ENCODE results near the gene COPG1. TPM values are rescaled to one million over a fixed set of nuclear protein-coding genes. Genes with fewer than 3 reads are reported as not detected.

Gene COPG1
- total and polyA plus RNA-seq, 2 of the 13 experiments (the other 11 are each of a cell fraction or from before 2014, with no cell fraction given): 98.6 to 166 TPM

DNA sequence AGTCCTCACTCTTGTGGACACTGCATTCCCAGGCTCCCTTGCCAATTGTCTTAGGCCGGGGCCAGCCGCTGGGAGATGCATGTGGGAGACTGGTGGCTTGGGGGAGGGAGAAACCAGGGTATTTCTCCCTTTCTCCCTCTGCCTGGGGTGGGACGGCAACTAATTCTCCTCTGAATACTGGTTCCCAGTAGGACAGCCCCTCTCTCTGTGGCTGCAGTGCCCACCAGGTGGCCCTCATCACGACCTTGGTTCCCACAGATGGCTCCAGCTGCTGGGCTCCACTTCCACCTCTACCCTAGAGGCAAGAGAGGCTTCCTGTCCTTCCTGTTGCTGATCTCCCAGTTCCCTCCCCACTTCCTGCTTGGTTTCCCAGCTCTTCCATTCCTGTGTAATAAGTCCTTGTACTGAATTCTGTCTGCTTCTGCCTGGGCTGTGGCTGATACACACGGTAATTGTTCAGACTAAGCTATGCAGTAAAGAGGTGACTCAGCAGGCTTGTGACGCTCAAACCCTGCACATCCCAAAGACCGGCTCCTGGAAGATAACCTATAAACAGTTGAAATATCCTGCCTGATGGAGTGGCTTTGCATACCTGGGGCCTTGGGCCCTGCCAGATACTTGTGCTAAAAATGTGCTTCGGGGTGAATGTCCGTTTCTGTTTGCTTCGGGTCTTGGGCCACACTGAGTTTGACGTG, 20.4 kb upstream of the COPG1 start (continued):
- TF ChIP-seq, protein P1, sequence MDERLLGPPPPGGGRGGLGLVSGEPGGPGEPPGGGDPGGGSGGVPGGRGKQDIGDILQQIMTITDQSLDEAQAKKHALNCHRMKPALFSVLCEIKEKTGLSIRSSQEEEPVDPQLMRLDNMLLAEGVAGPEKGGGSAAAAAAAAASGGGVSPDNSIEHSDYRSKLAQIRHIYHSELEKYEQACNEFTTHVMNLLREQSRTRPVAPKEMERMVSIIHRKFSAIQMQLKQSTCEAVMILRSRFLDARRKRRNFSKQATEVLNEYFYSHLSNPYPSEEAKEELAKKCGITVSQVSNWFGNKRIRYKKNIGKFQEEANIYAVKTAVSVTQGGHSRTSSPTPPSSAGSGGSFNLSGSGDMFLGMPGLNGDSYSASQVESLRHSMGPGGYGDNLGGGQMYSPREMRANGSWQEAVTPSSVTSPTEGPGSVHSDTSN (CRISPR knock-in tag; IDR thresholded peaks at IDR 0.05): no peak
- TF ChIP-seq, protein P2, sequence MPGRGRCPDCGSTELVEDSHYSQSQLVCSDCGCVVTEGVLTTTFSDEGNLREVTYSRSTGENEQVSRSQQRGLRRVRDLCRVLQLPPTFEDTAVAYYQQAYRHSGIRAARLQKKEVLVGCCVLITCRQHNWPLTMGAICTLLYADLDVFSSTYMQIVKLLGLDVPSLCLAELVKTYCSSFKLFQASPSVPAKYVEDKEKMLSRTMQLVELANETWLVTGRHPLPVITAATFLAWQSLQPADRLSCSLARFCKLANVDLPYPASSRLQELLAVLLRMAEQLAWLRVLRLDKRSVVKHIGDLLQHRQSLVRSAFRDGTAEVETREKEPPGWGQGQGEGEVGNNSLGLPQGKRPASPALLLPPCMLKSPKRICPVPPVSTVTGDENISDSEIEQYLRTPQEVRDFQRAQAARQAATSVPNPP (CRISPR knock-in tag; IDR thresholded peaks at IDR 0.05): no peak
- TF ChIP-seq AHR (CRISPR knock-in tag; IDR thresholded peaks at IDR 0.05) (no peak), NR3C1 (CRISPR knock-in tag; IDR thresholded peaks at IDR 0.05) (no peak), SMC3 (IDR thresholded peaks at IDR 0.05; ENCODE audit: low read length) (peak; percentile 25; the same call in 1 of the 2 replicates), ZNF841 (CRISPR knock-in tag; IDR thresholded peaks at IDR 0.05; ENCODE audit: borderline replicate concordance) (no peak), ZNF720 (CRISPR knock-in tag; IDR thresholded peaks at IDR 0.05) (no peak), PAF1 (CRISPR knock-in tag; IDR thresholded peaks at IDR 0.05) (no peak), EED (CRISPR knock-in tag; IDR thresholded peaks at IDR 0.05) (no peak), ZNF839 (CRISPR knock-in tag; IDR thresholded peaks at IDR 0.05; ENCODE audit: borderline replicate concordance) (no peak), ZNF782 (CRISPR knock-in tag; IDR thresholded peaks at IDR 0.05; ENCODE audit: borderline replicate concordance) (no peak)
- TF ChIP-seq, protein P3, sequence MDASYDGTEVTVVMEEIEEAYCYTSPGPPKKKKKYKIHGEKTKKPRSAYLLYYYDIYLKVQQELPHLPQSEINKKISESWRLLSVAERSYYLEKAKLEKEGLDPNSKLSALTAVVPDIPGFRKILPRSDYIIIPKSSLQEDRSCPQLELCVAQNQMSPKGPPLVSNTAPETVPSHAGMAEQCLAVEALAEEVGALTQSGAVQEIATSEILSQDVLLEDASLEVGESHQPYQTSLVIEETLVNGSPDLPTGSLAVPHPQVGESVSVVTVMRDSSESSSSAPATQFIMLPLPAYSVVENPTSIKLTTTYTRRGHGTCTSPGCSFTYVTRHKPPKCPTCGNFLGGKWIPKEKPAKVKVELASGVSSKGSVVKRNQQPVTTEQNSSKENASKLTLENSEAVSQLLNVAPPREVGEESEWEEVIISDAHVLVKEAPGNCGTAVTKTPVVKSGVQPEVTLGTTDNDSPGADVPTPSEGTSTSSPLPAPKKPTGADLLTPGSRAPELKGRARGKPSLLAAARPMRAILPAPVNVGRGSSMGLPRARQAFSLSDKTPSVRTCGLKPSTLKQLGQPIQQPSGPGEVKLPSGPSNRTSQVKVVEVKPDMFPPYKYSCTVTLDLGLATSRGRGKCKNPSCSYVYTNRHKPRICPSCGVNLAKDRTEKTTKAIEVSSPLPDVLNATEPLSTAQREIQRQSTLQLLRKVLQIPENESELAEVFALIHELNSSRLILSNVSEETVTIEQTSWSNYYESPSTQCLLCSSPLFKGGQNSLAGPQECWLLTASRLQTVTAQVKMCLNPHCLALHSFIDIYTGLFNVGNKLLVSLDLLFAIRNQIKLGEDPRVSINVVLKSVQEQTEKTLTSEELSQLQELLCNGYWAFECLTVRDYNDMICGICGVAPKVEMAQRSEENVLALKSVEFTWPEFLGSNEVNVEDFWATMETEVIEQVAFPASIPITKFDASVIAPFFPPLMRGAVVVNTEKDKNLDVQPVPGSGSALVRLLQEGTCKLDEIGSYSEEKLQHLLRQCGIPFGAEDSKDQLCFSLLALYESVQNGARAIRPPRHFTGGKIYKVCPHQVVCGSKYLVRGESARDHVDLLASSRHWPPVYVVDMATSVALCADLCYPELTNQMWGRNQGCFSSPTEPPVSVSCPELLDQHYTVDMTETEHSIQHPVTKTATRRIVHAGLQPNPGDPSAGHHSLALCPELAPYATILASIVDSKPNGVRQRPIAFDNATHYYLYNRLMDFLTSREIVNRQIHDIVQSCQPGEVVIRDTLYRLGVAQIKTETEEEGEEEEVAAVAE (CRISPR knock-in tag; IDR thresholded peaks at IDR 0.05; ENCODE audit: borderline replicate concordance): no peak
- TF ChIP-seq, protein P4, sequence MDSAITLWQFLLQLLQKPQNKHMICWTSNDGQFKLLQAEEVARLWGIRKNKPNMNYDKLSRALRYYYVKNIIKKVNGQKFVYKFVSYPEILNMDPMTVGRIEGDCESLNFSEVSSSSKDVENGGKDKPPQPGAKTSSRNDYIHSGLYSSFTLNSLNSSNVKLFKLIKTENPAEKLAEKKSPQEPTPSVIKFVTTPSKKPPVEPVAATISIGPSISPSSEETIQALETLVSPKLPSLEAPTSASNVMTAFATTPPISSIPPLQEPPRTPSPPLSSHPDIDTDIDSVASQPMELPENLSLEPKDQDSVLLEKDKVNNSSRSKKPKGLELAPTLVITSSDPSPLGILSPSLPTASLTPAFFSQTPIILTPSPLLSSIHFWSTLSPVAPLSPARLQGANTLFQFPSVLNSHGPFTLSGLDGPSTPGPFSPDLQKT (CRISPR knock-in tag; IDR thresholded peaks at IDR 0.05; ENCODE audit: borderline replicate concordance): no peak
